ENCODE measurements around the gene BEND5.

DNA sequence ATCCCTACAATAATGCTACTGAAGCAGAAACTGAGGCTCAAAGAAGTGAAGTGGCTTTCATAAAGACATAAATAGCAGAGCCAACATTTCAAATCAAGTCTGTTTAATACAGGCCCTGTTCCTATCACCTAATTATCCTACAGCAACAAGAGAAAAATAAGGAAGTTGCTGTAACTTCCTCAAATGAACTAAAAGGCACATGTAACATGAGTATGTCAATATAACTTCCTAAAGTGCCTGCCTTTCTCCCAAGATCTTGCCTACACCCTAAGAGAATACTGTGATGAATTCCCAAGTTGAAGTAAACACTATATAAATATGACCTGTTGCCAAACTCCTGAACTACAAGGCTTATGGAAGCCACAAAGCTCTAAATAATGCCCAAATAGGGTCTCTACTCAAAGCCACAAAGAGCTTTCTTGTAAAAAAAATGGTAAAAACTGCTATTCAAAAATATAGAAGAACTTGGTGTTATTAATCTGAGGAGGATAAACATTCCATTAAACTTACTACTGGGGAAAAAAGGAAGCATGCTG lies 8.6 kb downstream of the BEND5 start:
- TF ChIP-seq POLR2A (IDR thresholded peaks at IDR 0.05): no peak
- no peak for TF ChIP-seq CTCF (IDR thresholded peaks at IDR 0.05)
